ENCODE results near the gene C15orf62.

C15orf62 gene

DNA sequence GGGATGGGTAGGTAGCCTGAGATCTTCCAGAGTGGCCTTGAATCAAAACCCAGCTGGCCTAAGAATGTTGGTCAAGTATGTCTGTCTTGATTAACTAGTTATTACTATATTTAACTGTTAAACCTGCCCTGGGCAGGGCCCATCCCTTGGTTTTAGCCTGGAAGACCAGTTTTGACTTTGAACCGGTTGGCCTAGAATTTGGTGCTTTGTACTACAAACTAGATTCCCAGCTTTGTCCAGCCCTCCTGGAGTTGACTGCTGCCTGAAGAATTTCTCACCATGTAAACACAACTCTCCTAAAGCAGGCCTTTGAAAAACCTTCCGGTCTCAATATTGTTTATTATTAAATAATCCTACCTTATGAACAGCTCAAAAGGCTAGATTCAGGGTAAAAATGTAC is 16.0 kb downstream of the C15orf62 start:
- DNase-seq, result no peak

- peak; percentile 40 for DNase-seq
These were observed 17.6 kb downstream of the C15orf62 start for GRCh38 chr15:40787344-40787841.

- DNase-seq, result no peak
These were observed 18.2 kb downstream of the C15orf62 start for GRCh38 chr15:40787991-40788390.

- no peak for DNase-seq
These were observed 19.3 kb downstream of the C15orf62 start for GRCh38 chr15:40789119-40789518.

GRCh38 chr15:40789999-40790398 is 20.2 kb downstream of the C15orf62 start:
- no peak for DNase-seq

- no peak for DNase-seq
These were observed 20.9 kb downstream of the C15orf62 start for GRCh38 chr15:40790718-40791117.

DNA sequence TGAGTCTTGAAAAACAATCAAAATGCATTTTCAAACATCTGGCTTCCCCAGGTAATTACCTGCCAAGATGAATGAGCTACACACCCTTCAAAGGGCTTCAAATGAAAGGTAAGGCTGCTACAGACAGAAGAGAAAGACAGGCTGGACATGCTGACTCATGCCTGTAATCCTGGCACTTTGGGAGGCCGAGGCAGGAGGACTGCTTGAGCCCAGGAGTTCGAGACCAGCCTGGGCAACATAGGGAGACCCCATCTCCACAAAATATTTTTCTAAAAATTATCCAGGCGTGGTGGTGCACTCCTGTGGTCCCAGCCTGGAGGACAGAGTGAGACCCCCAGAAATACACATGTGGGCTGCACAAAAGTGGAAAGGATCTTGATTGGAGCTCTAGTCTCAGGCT is 22.6 kb downstream of the C15orf62 start:
- no peak for DNase-seq

- DNase-seq, result peak; percentile 72
These were observed 23.6 kb downstream of the C15orf62 start for GRCh38 chr15:40793216-40793989.

DNA sequence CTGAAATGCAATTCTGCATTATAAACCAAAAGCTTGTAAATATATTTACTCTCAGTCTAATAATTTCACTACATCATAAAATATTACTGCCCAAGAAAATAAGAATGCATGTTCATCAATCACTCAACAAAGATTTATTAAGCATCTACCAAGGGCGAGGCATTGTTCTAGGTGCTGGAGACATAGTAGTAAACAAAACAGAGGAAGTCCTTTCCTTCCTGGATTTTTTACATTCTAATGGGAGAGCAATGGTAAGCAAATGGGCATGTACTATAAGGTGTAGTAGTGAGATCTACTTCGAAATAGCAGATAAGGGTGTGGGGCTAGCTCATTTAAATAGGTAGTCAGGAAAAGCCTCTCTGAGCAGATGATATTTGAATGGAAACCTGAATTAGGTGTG is 26.3 kb downstream of the C15orf62 start:
- DNase-seq, result no peak

- no peak for DNase-seq
These were observed 26.7 kb downstream of the C15orf62 start for GRCh38 chr15:40796512-40796911.

- DNase-seq, result no peak
These were observed 29.7 kb downstream of the C15orf62 start for GRCh38 chr15:40799523-40799922.

DNA sequence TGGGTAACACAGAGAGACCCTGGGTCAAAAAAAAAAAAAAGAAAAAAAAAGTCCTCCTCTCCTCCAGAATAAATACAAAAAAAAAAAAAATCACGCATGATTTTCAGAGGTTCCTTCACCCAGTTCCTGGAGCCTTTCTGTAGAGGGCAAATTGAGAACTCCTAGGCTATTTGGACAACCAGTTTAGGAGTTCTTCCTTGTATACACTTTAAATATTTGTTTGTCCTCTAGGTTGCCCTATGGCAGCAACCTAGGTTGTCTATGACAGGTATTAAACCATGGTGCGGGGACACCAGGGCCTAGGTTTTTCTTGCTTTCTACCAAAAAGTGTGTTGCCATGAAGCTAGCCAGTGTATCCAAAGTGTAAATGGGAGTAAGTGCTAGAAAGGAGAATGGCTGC is 33.3 kb downstream of the C15orf62 start:
- DNase-seq, result no peak

DNA sequence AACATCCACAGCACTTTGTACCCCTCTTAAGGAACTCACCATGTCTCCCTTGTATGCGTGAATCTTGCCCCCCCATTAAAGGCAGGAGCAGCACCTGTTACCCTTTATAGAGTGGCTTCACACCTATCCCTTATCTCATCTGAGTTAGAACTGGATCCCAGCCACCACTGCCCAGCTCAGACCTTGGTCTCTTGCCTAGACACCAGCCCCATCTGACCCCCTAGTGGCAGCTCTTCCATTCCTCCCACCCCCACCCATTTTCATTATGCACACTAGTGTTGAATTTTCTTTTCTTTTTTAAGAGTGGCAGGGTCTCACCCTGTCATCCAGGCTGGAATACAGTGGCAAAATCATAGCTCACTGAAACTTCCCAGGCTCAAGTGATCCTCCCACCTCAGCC is 33.9 kb downstream of the C15orf62 start:
- DNase-seq, result no peak

GRCh38 chr15:40806672-40807027 is 36.9 kb downstream of the C15orf62 start:
- DNase-seq, result no peak

- peak; percentile 98 for DNase-seq
These were observed 37.5 kb downstream of the C15orf62 start, which contains the start of the genes DNAJC17 and ZFYVE19 for GRCh38 chr15:40807028-40807887. TSS of gene DNAJC17 (minus strand) at chr15:40807473. CDS start at chr15:40807446, 27 bp downstream. TSS of gene ZFYVE19 (plus strand) at chr15:40807089. CDS start at chr15:40807590, 501 bp downstream.

DNA sequence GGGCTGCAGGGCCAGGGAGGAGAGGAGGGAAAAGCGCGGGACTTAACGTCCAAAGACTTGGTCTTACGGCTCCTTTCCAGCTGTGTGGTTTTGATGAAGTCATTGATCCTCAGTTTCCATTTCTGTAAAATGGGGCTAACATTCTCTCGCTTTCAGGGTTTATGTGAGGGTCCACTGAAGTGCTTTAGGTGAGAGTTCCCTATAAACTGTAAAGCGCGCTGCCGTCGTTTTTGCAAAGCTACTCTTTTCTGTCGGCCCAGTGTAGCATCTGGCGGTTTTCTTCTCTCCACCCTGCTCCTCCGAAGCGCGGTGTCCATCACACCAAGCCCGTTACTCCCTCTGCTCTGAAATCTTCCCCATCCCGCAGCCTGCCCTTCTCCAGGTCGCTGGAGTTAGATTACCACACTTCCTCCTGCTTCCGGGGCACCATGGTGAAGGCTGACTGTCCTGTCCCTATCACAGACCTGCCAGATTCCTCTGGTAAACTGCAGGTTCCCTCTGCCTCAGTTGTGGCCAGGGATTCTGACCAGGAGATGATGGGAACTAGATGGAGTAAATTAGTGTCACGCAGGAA is 38.2 kb downstream of the C15orf62 start:
- no peak for DNase-seq

- DNase-seq, result no peak
These were observed 39.2 kb downstream of the C15orf62 start for GRCh38 chr15:40808861-40809450.

DNA sequence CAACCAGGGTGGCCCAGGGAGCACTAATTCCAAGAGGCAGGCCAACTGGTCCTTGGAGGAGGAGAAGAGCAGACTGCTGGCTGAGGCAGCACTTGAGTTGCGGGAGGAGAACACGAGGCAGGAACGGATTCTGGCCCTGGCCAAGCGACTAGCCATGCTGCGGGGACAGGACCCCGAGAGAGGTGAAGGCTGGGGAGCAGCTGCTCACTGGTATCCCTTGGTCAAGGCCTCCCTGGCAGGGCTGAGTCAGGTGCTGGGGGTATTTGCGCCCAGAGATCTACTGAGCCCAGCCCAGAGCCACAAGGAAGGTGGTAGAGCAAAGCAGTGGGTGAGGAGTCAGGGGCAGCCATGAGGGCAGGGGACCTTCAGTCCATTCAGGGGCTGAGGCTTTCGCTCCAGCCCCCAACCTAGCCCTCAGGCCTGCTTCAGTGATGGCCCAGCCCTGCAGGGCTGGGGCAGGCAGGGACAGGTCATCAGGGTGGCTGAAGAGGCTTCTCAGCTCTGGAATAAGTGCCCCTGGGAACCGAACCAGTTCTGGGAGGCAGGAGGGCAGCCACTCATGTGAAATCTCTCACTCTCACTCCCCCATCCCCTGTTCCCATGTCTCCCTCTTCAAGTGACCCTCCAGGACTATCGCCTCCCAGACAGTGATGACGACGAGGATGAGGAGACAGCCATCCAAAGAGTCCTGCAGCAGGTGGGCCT is 43.1 kb downstream of the C15orf62 start:
- no peak for DNase-seq

- DNase-seq, result no peak
These were observed 45.4 kb downstream of the C15orf62 start for GRCh38 chr15:40815042-40815698.

DNA sequence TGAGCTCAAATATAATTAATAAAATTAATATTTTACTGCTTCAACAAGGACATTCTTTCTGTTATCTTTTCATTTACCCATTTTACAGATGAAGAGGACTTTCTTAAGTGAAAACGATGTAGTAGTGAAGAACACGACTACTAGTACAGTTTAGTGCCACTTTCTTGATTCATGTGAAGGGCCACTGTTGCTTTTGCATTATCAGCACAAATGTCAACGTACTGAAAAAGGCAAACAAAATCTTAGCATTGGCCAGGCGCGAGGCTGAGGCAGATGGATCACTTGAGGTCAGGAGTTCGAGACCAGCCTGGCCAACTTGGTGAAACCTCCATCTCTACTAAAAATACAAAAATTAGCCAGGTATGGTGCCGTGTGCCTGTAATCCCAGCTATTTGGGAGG is 49.3 kb downstream of the C15orf62 start:
- DNase-seq, result no peak

DNA sequence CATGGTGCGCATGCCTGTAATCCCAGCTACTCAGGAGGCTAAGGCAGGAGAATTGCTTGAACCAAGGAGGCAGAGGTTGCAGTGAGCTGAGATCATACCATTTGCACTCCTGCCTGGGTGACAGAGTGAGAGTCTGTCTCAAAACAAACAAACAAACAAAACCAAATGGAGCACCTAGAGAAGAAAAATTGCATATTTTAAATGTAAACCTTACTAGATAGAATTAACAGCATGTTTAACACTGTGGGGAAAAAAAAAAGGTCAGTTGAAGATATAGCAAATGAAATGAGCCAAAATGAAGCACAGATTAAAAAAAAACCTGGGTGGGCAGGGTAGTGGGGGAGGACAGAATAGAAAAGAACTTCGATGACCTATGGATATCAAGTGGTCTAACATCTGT is 51.4 kb downstream of the C15orf62 start:
- no peak for DNase-seq
